Fibroblast of lung (primary cell): ENCODE results near the gene SMNDC1. TPM values are rescaled to one million over a fixed set of nuclear protein-coding genes. Genes with fewer than 3 reads are reported as not detected.
"Not testable (repeated sequence)": the region's sequence is repeated elsewhere in the genome, so short reads cannot be mapped to it uniquely, and the experiment has no call there.

Experiments used
- DNase-seq, 2 donors: peaks; one replicate each; pipeline versions ENCODE4 v3.0.0 to v3.0.0-alpha.2; 2010; ENCODE audit warnings: low read depth in 2 of 2
- H2AFZ ChIP-seq: 2 replicates; pipeline ENCODE4 v1.5.1; 2012; ENCODE audit warnings: low read length, control low read depth, inconsistent platforms
- H3K27ac ChIP-seq: 2 replicates; pipeline ENCODE4 v1.5.1; 2011; ENCODE audit warnings: low read length, control low read depth; ENCODE audit not compliant: insufficient read depth
- H3K27me3 ChIP-seq: 2 replicates; pipeline ENCODE4 v1.5.1; 2011; ENCODE audit warnings: mild to moderate bottlenecking, low read length; ENCODE audit not compliant: control insufficient read depth, insufficient read depth
- H3K36me3 ChIP-seq: 2 replicates; pipeline ENCODE4 v1.5.1; 2011; ENCODE audit warnings: low read length; ENCODE audit not compliant: control insufficient read depth, insufficient read depth
- H3K4me1 ChIP-seq: 2 replicates; pipeline ENCODE4 v1.5.1; 2011; ENCODE audit warnings: low read length; ENCODE audit not compliant: control insufficient read depth, insufficient read depth; ENCODE audit errors: extremely low read depth
- H3K4me2 ChIP-seq: 2 replicates; pipeline ENCODE4 v1.5.1; 2011; ENCODE audit warnings: low read length, control low read depth; ENCODE audit not compliant: insufficient read depth; ENCODE audit errors: extremely low read depth
- H3K4me3 ChIP-seq, 4 experiments: fragments of 200-600 bp in 1 of 4; sonication (generic) in 1 of 4; replicated peaks in 1 of 4; 2 replicates each; pipeline ENCODE4 v1.5.1; 2011 to 2016; ENCODE audit warnings: low read length in 4 of 4, low read depth in 3 of 4, mild to moderate bottlenecking in 3 of 4, control low read depth in 2 of 4, inconsistent platforms in 1 of 4, mixed read lengths in 1 of 4; ENCODE audit not compliant: insufficient read depth in 1 of 4; ENCODE audit errors: control extremely low read depth in 1 of 4
- H3K79me2 ChIP-seq: 2 replicates; pipeline ENCODE4 v1.5.1; 2012; ENCODE audit warnings: mild to moderate bottlenecking, low read length, inconsistent platforms; ENCODE audit not compliant: control insufficient read depth, insufficient read depth
- H3K9ac ChIP-seq: 2 replicates; pipeline ENCODE4 v1.5.1; 2011; ENCODE audit warnings: mild to moderate bottlenecking, low read length, control low read depth; ENCODE audit not compliant: insufficient read depth
- H3K9me3 ChIP-seq: 2 replicates; pipeline ENCODE4 v1.5.1; 2012; ENCODE audit warnings: low read depth, low read length; ENCODE audit not compliant: control insufficient read depth, insufficient read depth
- H4K20me1 ChIP-seq: 2 replicates; pipeline ENCODE4 v1.5.1; 2011; ENCODE audit warnings: low read length; ENCODE audit not compliant: control insufficient read depth, insufficient read depth; ENCODE audit errors: extremely low read depth
- CTCF ChIP-seq, 2 donors: IDR thresholded peaks in 1 of 2; conservative IDR thresholded peaks in 1 of 2; 1 replicate in 1 of 2; 2 replicates in 1 of 2; pipeline ENCODE4 v1.5.1; 2011 to 2012; ENCODE audit warnings: low read length in 2 of 2, control low read depth in 1 of 2, inconsistent platforms in 1 of 2, low read depth in 1 of 2, mild to moderate bottlenecking in 1 of 2
- EZH2 ChIP-seq: IDR thresholded peaks from 2 replicates; pipeline ENCODE4 v1.5.1; 2012; ENCODE audit warnings: low read length, control low read depth, mild to moderate bottlenecking; ENCODE audit errors: missing control alignments
- polyA plus RNA-seq, 2 donors: library from polyadenylated mRNA; depleted of rRNA in 1 of 2; stranded (reverse) in 1 of 2; unstranded in 1 of 2; fragments of >200 nt; gene quantifications; 2 replicates each; pipeline ENCODE4 v1.2.1, GENCODE V29; 2011 to 2012; ENCODE audit warnings: missing spikeins in 1 of 2
- total RNA-seq: library from RNA; depleted of rRNA; stranded (reverse); fragments of >200 nt; gene quantifications from 2 replicates; pipeline ENCODE4 v1.2.1, GENCODE V29; 2014

The SMNDC1 gene
- total and polyA plus RNA-seq, 2 donors (not counting 1 experiment from before 2014, with no cell fraction given) = 8.9 to 19.4 TPM

- H3K27ac ChIP-seq = peak overlapping the region; percentile 57
- no peak overlapping the region for H3K9ac ChIP-seq
- H3K4me1 ChIP-seq = peaks cover 13% of the 10 kb centered on the region
- DNase-seq = no peak
- no peak overlapping the region for H2AFZ ChIP-seq
- no peaks in the 10 kb centered on the region for H4K20me1 ChIP-seq
- no peaks in the 10 kb centered on the region for H3K27me3 ChIP-seq
- H3K9me3 ChIP-seq = no peaks in the 10 kb centered on the region
- H3K4me3 ChIP-seq = peak overlapping the region in 1 of 4 experiments; percentile 16
- peak overlapping the region; percentile 72 for H3K4me2 ChIP-seq
- no peak for TF ChIP-seq EZH2
- no peak for TF ChIP-seq CTCF (conservative IDR thresholded peaks at IDR 0.05 in 1 of 2, IDR thresholded peaks at IDR 0.05 in 1 of 2; ENCODE audit: low read depth in 1 of 2, low read length in 2 of 2)
- H3K79me2 ChIP-seq = no peaks in the 10 kb centered on the region
- H3K36me3 ChIP-seq = no peaks in the 10 kb centered on the region
Measured at GRCh38 chr10:110335314-110336064, 30.8 kb upstream of the SMNDC1 start.

- Histone ChIP-seq H3K9me3 (no peaks in the 10 kb centered on the region), H3K27ac (no peak overlapping the region), H3K79me2 (no peaks in the 10 kb centered on the region), H3K4me2 (no peak overlapping the region), H3K36me3 (no peaks in the 10 kb centered on the region), H3K4me3 (no peak overlapping the region), H2AFZ (no peak overlapping the region), H3K4me1 (peaks cover 13% of the 10 kb centered on the region), H4K20me1 (no peaks in the 10 kb centered on the region), H3K27me3 (no peaks in the 10 kb centered on the region), H3K9ac (no peak overlapping the region)
- no peak for DNase-seq
- no peak for TF ChIP-seq EZH2
- TF ChIP-seq CTCF (conservative IDR thresholded peaks at IDR 0.05 in 1 of 2, IDR thresholded peaks at IDR 0.05 in 1 of 2; ENCODE audit: low read depth in 1 of 2, low read length in 2 of 2) = no peak
Measured at GRCh38 chr10:110334061-110334656, 29.4 kb upstream of the SMNDC1 start.

- DNase-seq = not testable (repeated sequence)
Measured at GRCh38 chr10:110331226-110331795, 26.6 kb upstream of the SMNDC1 start.

More at GRCh38 chr10:110331226-110331795, 26.6 kb upstream of the SMNDC1 start:
- H4K20me1 ChIP-seq, H3K4me2 ChIP-seq, H2AFZ ChIP-seq, H3K27ac ChIP-seq, H3K36me3 ChIP-seq, H3K9me3 ChIP-seq, H3K27me3 ChIP-seq, H3K79me2 ChIP-seq, H3K4me3 ChIP-seq, H3K9ac ChIP-seq: not testable (repeated sequence)
- peaks cover 14% of the 10 kb centered on the region for H3K4me1 ChIP-seq
